Activated CD4-positive, alpha-beta memory T cell treated with anti-CD3 and anti-CD28 coated beads for 36 hours (primary cell): ENCODE measurements around the gene CYP2F1. TPM values are rescaled to one million over a fixed set of nuclear protein-coding genes. Genes with fewer than 3 reads are reported as not detected.
"Not testable (repeated sequence)": the region's sequence is repeated elsewhere in the genome, so short reads cannot be mapped to it uniquely, and the experiment has no call there.

Source experiments
- CTCF ChIA-PET: fragments of 350-600 bp; sonication (Branson Sonifier 250); formaldehyde crosslinking; loops from one replicate; lab custom pipeline; 2021; ENCODE audit warnings: antibody characterized with exemption, inconsistent platforms; lab: Charles Lee
- POLR2A ChIA-PET: fragments of 350-600 bp; sonication (Branson Sonifier 250); formaldehyde crosslinking; loops from one replicate; lab custom pipeline; 2021; ENCODE audit warnings: antibody characterized with exemption; lab: Charles Lee
- DNase-seq: peaks from one replicate; pipeline ENCODE4 v3.0.0-alpha.2; 2020
- H3K27ac Mint-ChIP-seq: one replicate; pipeline ENCODE4 v1.8.0; 2021; ENCODE audit warnings: mixed read lengths
- H3K27me3 Mint-ChIP-seq: one replicate; pipeline ENCODE4 v1.8.0; 2021; ENCODE audit warnings: mixed read lengths
- H3K36me3 Mint-ChIP-seq: one replicate; pipeline ENCODE4 v1.8.0; 2021; ENCODE audit warnings: mixed read lengths
- H3K4me1 Mint-ChIP-seq: one replicate; pipeline ENCODE4 v1.8.0; 2021; ENCODE audit warnings: low read depth, mixed read lengths
- H3K4me3 Mint-ChIP-seq: one replicate; pipeline ENCODE4 v1.8.0; 2021; ENCODE audit warnings: mild to moderate bottlenecking, mixed read lengths
- H3K9me3 Mint-ChIP-seq: one replicate; pipeline ENCODE4 v1.8.0; 2021; ENCODE audit warnings: mixed read lengths
- intact Hi-C: fragments of 100-400 bp; cut with micrococcal nuclease; formaldehyde crosslinking; loops from one replicate; pipeline ENCODE4 v1.15.1; 2023
- total RNA-seq, 2 experiments: library from RNA; stranded (reverse); gene quantifications; one replicate each; pipeline ENCODE4 v1.2.3, GENCODE V29; 2021

CYP2F1 gene
- total RNA-seq, 2 experiments from 2014 or later, result not detected

DNA sequence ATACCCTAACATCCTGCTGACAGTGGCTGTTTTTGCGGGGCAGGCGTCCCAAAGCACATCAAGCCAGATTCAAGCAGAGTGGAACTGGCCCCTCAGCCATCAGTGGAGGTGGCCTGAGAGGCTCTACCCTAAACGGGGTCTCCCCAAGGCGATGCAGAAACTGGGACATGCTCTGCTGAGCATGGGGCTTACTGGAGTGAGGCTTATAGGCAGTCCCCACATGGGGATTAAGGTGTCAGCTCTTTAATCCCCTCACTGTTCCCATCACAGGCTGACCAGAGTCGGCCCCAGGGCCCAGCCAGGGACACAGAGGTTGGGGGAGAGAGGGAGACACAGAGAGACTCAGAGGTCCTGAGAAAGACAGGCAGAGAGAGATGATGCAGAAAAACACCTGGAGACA is 17.0 kb downstream of the CYP2F1 start:
- DNase-seq, result no peak
- POLR2A ChIA-PET, result no interaction called here
- intact Hi-C loops, result loop anchor here (5.0 kb wide), 1 partner anchor 319 kb away; no protein-coding TSS in a partner anchor
- no peaks in the 10 kb centered on the region for H3K27me3 Mint-ChIP-seq
- H3K36me3 Mint-ChIP-seq, result no peaks in the 10 kb centered on the region
- no peak overlapping the region for H3K4me3 Mint-ChIP-seq
- CTCF ChIA-PET, result interaction anchor here (0.7 kb wide), 1 partner anchor 11 kb away, joined by 3 read pairs; no protein-coding TSS in a partner anchor
- peaks cover 11% of the 10 kb centered on the region for H3K4me1 Mint-ChIP-seq
- no peaks in the 10 kb centered on the region for H3K9me3 Mint-ChIP-seq
- H3K27ac Mint-ChIP-seq, result no peak overlapping the region

DNA sequence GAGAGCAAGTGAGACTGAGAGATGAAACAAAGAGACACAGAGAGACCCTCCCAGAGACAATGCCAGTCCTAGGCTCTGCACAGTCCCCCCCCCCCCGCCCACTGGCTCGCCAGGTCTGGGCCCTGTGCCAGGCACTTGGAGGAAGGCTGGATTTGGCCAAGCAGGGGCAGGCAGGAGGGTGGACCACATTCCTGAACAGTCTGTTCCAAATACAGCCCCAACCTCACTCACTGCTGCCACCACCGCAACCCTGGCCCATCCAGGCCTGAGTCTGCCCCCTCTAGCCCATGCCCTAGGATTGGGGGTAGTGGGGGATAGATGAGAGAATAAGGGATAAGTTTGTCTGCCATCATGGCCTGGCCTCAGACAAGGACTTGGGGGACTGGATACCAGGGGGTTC is 19.0 kb downstream of the CYP2F1 start:
- Mint-ChIP-seq H3K27me3 (no peaks in the 10 kb centered on the region), H3K27ac (no peak overlapping the region), H3K36me3 (no peaks in the 10 kb centered on the region), H3K9me3 (no peaks in the 10 kb centered on the region), H3K4me1 (peaks cover 6% of the 10 kb centered on the region), H3K4me3 (no peak overlapping the region)
- ChIA-PET POLR2A (no interaction called here), CTCF (no interaction called here)
- intact Hi-C loops, result loop anchor here (5.0 kb wide), 1 partner anchor 321 kb away; no protein-coding TSS in a partner anchor
- DNase-seq, result no peak

DNA sequence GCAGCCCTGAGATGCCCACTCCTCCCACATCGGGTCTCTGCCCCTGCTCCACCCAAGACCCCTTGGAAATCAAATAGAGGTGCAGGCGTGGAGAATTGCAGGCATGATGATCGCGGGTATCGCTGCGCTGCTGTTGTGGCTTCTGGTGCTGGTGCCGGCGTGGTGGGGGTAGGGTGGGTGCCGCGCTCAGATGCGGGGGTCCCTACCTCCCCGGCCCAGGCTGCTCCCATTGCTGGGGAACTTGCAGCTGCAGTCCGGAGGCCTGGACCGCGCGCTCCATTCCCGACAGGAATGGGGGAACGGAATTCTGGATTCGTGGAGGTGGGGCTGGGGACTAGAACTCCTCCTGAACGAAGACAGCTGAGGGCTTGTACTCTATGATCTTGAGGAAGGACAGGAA is 20.4 kb downstream of the CYP2F1 start:
- DNase-seq, result no peak
- no peaks in the 10 kb centered on the region for H3K27me3 Mint-ChIP-seq
- no peak overlapping the region for H3K27ac Mint-ChIP-seq
- H3K36me3 Mint-ChIP-seq, result no peaks in the 10 kb centered on the region
- ChIA-PET CTCF (no interaction called here), POLR2A (interaction anchor here (0.6 kb wide), 1 partner anchor 568 kb away, joined by 3 read pairs; no protein-coding TSS in a partner anchor)
- intact Hi-C loops, result loop anchor here (5.0 kb wide), 1 partner anchor 322 kb away; no protein-coding TSS in a partner anchor
- no peaks in the 10 kb centered on the region for H3K9me3 Mint-ChIP-seq
- H3K4me1 Mint-ChIP-seq, result peaks cover 6% of the 10 kb centered on the region
- peak overlapping the region; percentile 39 for H3K4me3 Mint-ChIP-seq

DNA sequence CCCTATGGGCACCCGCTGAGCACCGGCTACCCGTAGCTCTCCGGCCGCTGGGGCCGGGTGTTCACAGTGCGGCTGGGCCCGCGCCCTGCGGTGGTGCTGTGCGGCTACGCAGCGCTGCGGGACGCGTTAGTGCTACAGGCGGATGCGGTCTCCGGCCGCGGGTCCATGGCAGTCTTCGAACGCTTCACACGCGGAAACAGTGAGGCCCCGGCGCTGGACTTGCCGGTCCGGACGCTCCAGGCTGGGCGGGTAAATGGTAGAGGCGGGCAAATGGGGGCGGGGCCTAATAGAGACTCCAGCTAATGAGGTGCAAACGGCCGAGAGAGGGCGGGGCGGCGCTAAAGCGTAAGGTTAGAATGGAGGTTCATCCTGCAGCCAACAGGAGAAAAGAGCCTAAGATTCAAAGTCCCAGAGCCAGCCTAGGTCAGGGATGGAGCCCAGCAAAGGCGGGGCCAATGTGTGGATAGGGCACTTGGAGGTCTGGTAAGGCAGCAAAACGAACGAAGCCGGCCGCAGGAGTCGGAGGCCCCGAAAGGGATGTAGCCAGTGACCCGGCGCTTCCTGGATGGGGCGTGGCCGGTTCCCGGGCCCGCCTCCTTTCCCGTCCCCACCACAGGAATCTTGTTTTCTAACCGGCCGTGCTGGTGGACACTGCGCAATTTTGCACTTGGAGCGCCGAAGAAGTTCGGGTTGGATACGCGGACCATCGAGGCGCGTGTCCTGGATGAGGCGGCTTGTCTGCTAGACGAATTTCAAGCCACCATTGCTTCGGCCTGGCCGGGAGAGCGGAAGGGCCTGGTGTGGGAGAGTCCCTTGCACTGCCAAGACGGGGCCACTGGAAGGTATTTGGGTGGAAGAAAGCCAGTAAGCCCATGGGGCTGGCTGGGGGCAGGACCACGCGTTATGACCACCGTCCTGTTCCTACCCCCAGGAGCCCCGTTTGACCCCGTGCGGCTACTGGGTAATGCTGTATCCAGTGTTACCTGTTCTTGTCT is 21.5 kb downstream of the CYP2F1 start:
- intact Hi-C loops, H3K36me3 Mint-ChIP-seq, H3K27me3 Mint-ChIP-seq, H3K9me3 Mint-ChIP-seq, H3K4me1 Mint-ChIP-seq: not testable (repeated sequence)
- Mint-ChIP-seq H3K27ac (peak overlapping the region; percentile 85), H3K4me3 (peak overlapping the region; percentile 87)
- peak; percentile 55 for DNase-seq
- POLR2A ChIA-PET, result interaction anchor here (0.6 kb wide), 1 partner anchor 324 kb away, joined by 3 read pairs; no protein-coding TSS in a partner anchor
- CTCF ChIA-PET, result interaction anchor here (0.7 kb wide), 1 partner anchor 578 kb away, joined by 3 read pairs; no protein-coding TSS in a partner anchor

DNA sequence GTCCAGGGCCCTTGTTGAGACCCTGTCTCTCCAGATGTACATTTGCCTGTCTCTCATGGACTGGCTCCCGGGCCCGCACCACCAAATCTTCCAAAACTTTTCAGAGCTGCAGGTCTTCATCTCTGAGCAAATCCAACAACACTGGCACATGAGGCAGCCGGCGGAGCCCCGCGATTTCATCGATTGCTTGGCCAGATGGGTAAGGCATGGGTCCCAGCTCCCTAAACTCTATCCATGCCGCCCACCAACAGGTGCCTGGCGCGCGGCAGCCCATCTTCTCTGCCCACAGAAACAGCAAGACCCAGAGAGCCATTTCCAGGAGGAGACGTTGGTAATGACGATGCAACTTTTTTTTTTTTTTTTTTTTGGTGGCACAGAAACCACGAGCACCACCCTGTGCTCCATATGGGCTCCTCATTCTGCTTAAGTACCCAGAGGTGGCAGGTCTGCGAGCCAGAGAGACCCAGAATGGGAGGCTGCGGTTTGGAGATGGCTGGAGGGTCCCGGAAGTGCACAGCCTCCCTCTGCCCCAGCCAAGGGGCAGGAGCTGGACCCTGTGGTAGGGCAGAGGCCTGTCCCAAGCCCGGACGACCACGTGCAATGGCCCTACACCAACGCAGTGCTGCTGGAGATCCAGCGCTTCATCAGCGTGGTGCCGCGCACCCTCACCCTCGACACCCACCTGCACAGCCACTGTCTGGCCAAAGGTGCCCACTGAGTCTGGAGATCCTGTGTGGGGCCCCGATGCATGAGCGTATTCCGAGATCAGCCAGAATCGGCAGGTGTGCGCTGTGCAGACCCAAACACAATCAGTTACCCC is 22.6 kb downstream of the CYP2F1 start:
- POLR2A ChIA-PET, result no interaction called here
- Mint-ChIP-seq H3K27ac (no peak overlapping the region), H3K4me1 (peaks cover 6% of the 10 kb centered on the region), H3K27me3 (no peaks in the 10 kb centered on the region), H3K9me3 (no peaks in the 10 kb centered on the region), H3K36me3 (no peaks in the 10 kb centered on the region), H3K4me3 (peak overlapping the region; percentile 87)
- no peak for DNase-seq
- intact Hi-C loops, result no loop called here
- CTCF ChIA-PET, result interaction anchor here (0.7 to 1.1 kb wide), 2 partner anchors 10 to 580 kb away, joined by 3 to 6 read pairs; no protein-coding TSS in a partner anchor

DNA sequence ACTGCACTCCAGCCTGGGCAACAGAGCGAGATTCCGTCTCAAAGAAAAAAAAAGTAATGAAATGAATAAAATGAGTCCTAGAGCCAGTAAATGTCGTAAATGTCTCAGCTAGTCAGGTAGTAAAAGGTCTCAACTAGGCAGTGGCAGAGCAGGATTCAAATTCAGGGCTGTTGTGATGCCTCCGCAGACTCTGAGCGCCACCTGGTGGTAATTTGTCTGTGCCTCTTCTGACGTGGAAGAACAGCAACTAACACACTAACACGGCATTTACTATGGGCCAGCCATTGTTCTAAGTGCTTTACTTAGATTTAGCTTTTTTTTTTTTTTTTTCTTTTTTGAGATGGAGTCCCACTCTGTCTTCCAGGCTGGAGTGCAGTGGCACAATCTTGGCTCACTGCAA is 30.2 kb downstream of the CYP2F1 start:
- H3K4me1 Mint-ChIP-seq, result no peaks in the 10 kb centered on the region
- H3K27me3 Mint-ChIP-seq, result peaks cover 7% of the 10 kb centered on the region
- no peaks in the 10 kb centered on the region for H3K36me3 Mint-ChIP-seq
- POLR2A ChIA-PET, result no interaction called here
- peak overlapping the region; percentile 18 for H3K4me3 Mint-ChIP-seq
- intact Hi-C loops, result loop anchor here (1.0 to 2.0 kb wide), 3 partner anchors 18 to 482 kb away; no protein-coding TSS in a partner anchor
- CTCF ChIA-PET, result interaction anchor here (0.8 to 2.4 kb wide), 18 partner anchors 12 to 484 kb away, joined by 3 to 29 read pairs (median 4); partner anchors contain the start of gene B9D2
- H3K27ac Mint-ChIP-seq, result peak overlapping the region; percentile 59
- H3K9me3 Mint-ChIP-seq, result no peaks in the 10 kb centered on the region
- peak; percentile 91 for DNase-seq

DNA sequence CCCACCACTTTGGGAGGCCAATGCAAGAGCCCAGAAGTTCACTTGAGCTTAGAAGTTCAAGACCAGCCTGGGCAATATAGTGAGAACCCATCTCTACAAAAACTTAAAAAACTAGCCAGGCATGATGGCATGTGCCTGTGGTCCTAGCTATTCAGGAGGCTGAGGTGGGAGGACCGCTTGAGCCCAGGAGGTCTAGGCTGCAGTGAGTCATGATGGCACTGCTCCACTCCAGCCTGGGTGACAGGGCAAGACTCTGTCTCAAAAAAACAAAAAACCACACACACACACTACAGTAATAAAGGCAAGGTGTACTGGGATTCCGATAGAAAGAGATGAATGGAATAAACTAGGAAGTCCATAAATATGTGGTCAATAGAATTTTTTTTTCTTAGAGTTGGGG is 35.6 kb downstream of the CYP2F1 start:
- DNase-seq, result no peak
- ChIA-PET POLR2A (no interaction called here), CTCF (no interaction called here)
- no peaks in the 10 kb centered on the region for H3K4me1 Mint-ChIP-seq
- H3K4me3 Mint-ChIP-seq, result no peak overlapping the region
- intact Hi-C loops, result no loop called here
- H3K9me3 Mint-ChIP-seq, result no peaks in the 10 kb centered on the region
- no peaks in the 10 kb centered on the region for H3K36me3 Mint-ChIP-seq
- H3K27me3 Mint-ChIP-seq, result peaks cover 7% of the 10 kb centered on the region
- H3K27ac Mint-ChIP-seq, result no peak overlapping the region

DNA sequence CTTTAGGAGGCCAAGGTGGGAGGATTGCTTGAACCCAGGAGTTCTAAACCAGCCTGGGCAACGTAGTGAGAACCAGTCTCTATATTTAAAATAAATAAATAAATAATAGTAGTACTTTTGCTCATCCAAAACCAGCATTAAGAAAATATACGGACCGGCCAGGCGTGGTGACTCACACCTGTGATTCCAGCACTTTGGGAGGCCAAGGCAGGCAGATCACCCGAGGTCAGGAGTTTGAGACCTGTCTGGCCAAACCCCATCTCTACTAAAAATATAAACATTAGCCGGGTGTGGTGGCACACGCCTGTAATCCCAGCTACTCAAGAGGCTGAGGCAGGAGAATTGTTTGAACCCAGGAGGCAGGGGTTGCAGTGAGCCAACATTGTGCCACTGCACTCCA is 36.8 kb downstream of the CYP2F1 start:
- POLR2A ChIA-PET, H3K4me3 Mint-ChIP-seq, H3K4me1 Mint-ChIP-seq, H3K27ac Mint-ChIP-seq, intact Hi-C loops, DNase-seq, H3K27me3 Mint-ChIP-seq, H3K9me3 Mint-ChIP-seq, H3K36me3 Mint-ChIP-seq: not testable (repeated sequence)
- CTCF ChIA-PET, result interaction anchor here (0.7 kb wide), 1 partner anchor 418 kb away, joined by 3 read pairs; no protein-coding TSS in a partner anchor

DNA sequence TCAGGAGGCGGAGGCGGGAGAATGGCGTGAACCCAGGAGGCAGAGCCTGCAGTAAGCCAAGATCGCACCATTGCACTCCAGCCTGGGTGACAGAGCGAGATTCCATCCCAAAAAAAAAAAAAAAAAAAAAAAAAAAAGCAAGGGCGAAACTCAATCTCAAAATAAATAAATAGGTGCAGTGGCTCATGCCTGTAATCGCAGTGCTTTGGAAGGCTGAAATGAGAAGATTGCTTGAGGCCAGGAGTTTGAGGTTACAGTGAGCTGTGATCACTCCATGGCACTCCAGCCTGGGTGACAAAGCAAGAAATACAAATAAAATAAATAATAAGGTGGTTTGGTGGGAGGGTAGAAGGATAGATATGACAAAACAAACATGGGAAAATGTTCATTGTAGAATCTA is 39.8 kb downstream of the CYP2F1 start:
- intact Hi-C loops, result no loop called here
- Mint-ChIP-seq H3K27ac (no peak overlapping the region), H3K9me3 (no peaks in the 10 kb centered on the region), H3K4me3 (no peak overlapping the region), H3K4me1 (no peaks in the 10 kb centered on the region), H3K36me3 (no peaks in the 10 kb centered on the region), H3K27me3 (no peaks in the 10 kb centered on the region)
- CTCF ChIA-PET, result no interaction called here
- POLR2A ChIA-PET, result no interaction called here
- DNase-seq, result no peak

DNA sequence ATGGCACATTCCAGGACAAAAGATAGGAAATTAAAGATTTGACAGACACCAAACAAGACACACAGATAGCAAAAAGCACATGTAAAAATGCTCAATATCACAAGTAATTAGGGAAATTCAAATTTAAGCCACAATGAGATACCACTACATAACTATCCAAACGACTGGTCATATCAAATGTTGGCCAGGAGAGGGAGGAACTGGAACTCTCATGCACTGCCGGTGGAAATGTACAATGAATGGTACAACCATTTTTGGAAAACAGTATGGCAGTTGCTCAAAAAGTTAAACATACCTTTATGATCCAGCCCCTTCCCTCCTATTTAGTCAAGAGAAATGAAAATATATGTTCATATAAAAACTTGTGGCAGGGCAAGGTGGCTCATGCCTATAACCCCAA is 42.0 kb downstream of the CYP2F1 start:
- Mint-ChIP-seq H3K9me3 (no peaks in the 10 kb centered on the region), H3K36me3 (no peaks in the 10 kb centered on the region), H3K27me3 (no peaks in the 10 kb centered on the region), H3K27ac (no peak overlapping the region), H3K4me3 (no peak overlapping the region), H3K4me1 (no peaks in the 10 kb centered on the region)
- intact Hi-C loops, result no loop called here
- ChIA-PET POLR2A (no interaction called here), CTCF (interaction anchor here (1.0 to 1.1 kb wide), 2 partner anchors 12 to 29 kb away, joined by 3 read pairs; no protein-coding TSS in a partner anchor)
- DNase-seq, result no peak

DNA sequence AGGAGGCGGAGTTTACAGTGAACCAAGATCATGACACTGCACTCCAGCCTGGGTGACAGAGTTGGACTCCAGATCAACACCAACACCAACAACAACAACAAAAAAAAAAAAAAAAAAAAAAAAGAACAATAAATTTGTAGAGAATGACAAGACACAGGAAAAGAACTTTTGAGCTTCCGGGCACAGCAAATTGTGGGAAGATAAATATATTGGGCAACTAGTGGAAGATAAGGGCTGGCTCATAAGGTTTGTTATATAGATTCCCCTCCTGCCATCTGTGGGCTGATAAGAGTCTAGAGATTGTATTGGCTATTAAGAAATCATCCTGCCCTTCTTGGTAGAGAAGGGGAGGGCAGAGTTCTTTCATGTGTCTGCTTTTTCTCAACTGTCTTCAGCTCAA is 45.6 kb downstream of the CYP2F1 start:
- CTCF ChIA-PET, result no interaction called here
- DNase-seq, result no peak
- POLR2A ChIA-PET, result no interaction called here

More for the DNA sequence above, 45.6 kb downstream of the CYP2F1 start:
- intact Hi-C loops, result no loop called here
- Mint-ChIP-seq H3K36me3 (no peaks in the 10 kb centered on the region), H3K4me3 (no peak overlapping the region), H3K9me3 (no peaks in the 10 kb centered on the region), H3K27ac (no peak overlapping the region), H3K4me1 (no peaks in the 10 kb centered on the region), H3K27me3 (no peaks in the 10 kb centered on the region)
